CD4-positive, alpha-beta T cell (primary cell): ENCODE results near the gene HRNR. TPM values are rescaled to one million over a fixed set of nuclear protein-coding genes. Genes with fewer than 3 reads are reported as not detected.
A peak's percentile ranks its signal among the peaks of the same experiment; 100 is the strongest.

Experiments used
- ATAC-seq: fragments of 200-7000 bp; cut with Tn5 transposase; one replicate; pipeline ENCODE4 v1.10.0; 2022; ENCODE audit warnings: mild to moderate bottlenecking; ENCODE audit not compliant: poor library complexity
- CTCF ChIA-PET: fragments of 350-600 bp; sonication (Branson Sonifier 250); formaldehyde crosslinking; loops from one replicate; lab custom pipeline; 2021; ENCODE audit warnings: antibody characterized with exemption, inconsistent platforms; lab: Charles Lee
- POLR2A ChIA-PET: fragments of 350-600 bp; sonication (Branson Sonifier 250); formaldehyde crosslinking; loops from one replicate; lab custom pipeline; 2021; ENCODE audit warnings: antibody characterized with exemption, inconsistent platforms; lab: Charles Lee
- DNase-seq, 14 experiments: peaks; one replicate each; pipeline ENCODE4 v3.0.0-alpha.2; 2013 to 2020; ENCODE audit warnings: mixed read lengths in 2 of 14
- H3K27ac ChIP-seq, 2 donors: one replicate each; pipeline versions ENCODE4 v1.5.1 to v1.7.0; 2013; ENCODE audit warnings: low read length in 2 of 2, low read depth in 1 of 2, mild to moderate bottlenecking in 1 of 2
- H3K27me3 ChIP-seq, 2 experiments: 1 replicate in 1 of 2; 2 replicates in 1 of 2; pipeline versions ENCODE4 v1.6.1 to v1.7.0; 2013; ENCODE audit warnings: low read length in 2 of 2, control low read depth in 1 of 2, mild to moderate bottlenecking in 1 of 2, moderate library complexity in 1 of 2; ENCODE audit not compliant: insufficient read depth in 2 of 2, control insufficient read depth in 1 of 2
- H3K36me3 ChIP-seq: one replicate; pipeline ENCODE4 v1.6.1; 2013; ENCODE audit warnings: low read length, control low read depth; ENCODE audit not compliant: insufficient read depth
- H3K4me1 ChIP-seq: one replicate; pipeline ENCODE4 v1.6.1; 2013; ENCODE audit warnings: low read length, control low read depth; ENCODE audit not compliant: insufficient read depth
- H3K4me3 ChIP-seq: one replicate; pipeline ENCODE4 v1.5.1; 2013; ENCODE audit warnings: mild to moderate bottlenecking, low read length, moderate library complexity
- H3K9me3 ChIP-seq, 2 experiments: 1 replicate in 1 of 2; 2 replicates in 1 of 2; pipeline versions ENCODE4 v1.6.1 to v1.7.0; 2013; ENCODE audit warnings: low read length in 2 of 2, mild to moderate bottlenecking in 2 of 2, control low read depth in 1 of 2, moderate library complexity in 1 of 2; ENCODE audit not compliant: control insufficient read depth in 1 of 2, insufficient read depth in 1 of 2
- H3K27ac Mint-ChIP-seq: one replicate; pipeline ENCODE4 v1.8.0; 2020; ENCODE audit warnings: mixed read lengths
- H3K27me3 Mint-ChIP-seq: one replicate; pipeline ENCODE4 v1.8.0; 2021; ENCODE audit warnings: mixed read lengths
- H3K36me3 Mint-ChIP-seq: one replicate; pipeline ENCODE4 v1.8.0; 2021; ENCODE audit warnings: low read depth, mixed read lengths
- H3K4me1 Mint-ChIP-seq: one replicate; pipeline ENCODE4 v1.8.0; 2021; ENCODE audit warnings: low read depth, mixed read lengths
- H3K4me3 Mint-ChIP-seq: one replicate; pipeline ENCODE4 v1.8.0; 2020; ENCODE audit warnings: mild to moderate bottlenecking, mixed read lengths
- H3K9me3 Mint-ChIP-seq: one replicate; pipeline ENCODE4 v1.8.0; 2020; ENCODE audit warnings: mixed read lengths
- intact Hi-C, 2 experiments: fragments of 100-400 bp; cut with DNase I in 1 of 2; cut with micrococcal nuclease in 1 of 2; formaldehyde crosslinking; loops; one replicate each; pipeline versions ENCODE4 v1.15.1 to v1.9.0; 2023 to 2025; cut with DNase I, micrococcal nuclease
- total RNA-seq, 174 experiments: library from RNA in 2 of 174; stranded (reverse) in 2 of 174; gene quantifications; one replicate each; pipeline ENCODE4 v1.2.3 and lab custom pipeline; 2021 to 2026
- TF ChIP-seq, protein P1 (sequence below): fragments of 200-600 bp; IDR thresholded peaks from one replicate; pipeline ENCODE4 v1.8.0; 2022; ENCODE audit warnings: antibody characterized with exemption, mild to moderate bottlenecking

The HRNR gene
- total RNA-seq, 2 experiments from 2014 or later: not detected

DNA sequence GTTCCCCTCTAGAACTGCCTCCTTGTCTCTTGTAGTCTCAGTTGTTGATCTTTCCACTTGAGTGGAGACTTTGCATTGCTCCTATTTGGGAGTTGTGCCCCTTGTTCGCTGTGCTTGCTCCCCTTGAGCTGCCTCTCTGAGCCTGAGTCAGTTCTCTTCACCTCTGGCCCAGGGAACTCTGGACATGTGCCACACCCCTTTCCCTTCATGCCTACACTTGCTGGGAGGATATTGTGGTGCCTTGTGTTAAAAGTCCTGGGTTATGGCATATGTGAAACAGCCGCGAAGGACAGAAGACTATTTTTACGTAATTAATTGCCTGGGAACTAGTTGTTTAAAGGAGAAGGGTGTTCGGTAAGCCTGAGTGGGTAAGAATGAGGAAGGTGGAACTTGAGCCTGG is 32.7 kb downstream of the HRNR start:
- Histone ChIP-seq H3K27ac (no peak overlapping the region), H3K9me3 (no peaks in the 10 kb centered on the region), H3K4me1 (peaks cover 10% of the 10 kb centered on the region), H3K36me3 (no peaks in the 10 kb centered on the region), H3K27me3 (peaks cover 3 to 4% of the 10 kb centered on the region in 2 experiments), H3K4me3 (no peak overlapping the region)
- Mint-ChIP-seq H3K27ac (no peak overlapping the region), H3K9me3 (no peaks in the 10 kb centered on the region), H3K4me3 (no peak overlapping the region), H3K27me3 (no peaks in the 10 kb centered on the region), H3K36me3 (no peaks in the 10 kb centered on the region), H3K4me1 (peaks cover 5% of the 10 kb centered on the region)
- no peak for DNase-seq
- no peak for ATAC-seq
- intact Hi-C loops: no loop called here
- ChIA-PET CTCF (interaction anchor here (0.6 to 1.2 kb wide), 2 partner anchors 267 to 740 kb away, joined by 3 to 4 read pairs; no protein-coding TSS in a partner anchor), POLR2A (interaction anchor here (1.1 kb wide), 1 partner anchor 8 kb away, joined by 3 read pairs; no protein-coding TSS in a partner anchor)
- TF ChIP-seq, protein P1, sequence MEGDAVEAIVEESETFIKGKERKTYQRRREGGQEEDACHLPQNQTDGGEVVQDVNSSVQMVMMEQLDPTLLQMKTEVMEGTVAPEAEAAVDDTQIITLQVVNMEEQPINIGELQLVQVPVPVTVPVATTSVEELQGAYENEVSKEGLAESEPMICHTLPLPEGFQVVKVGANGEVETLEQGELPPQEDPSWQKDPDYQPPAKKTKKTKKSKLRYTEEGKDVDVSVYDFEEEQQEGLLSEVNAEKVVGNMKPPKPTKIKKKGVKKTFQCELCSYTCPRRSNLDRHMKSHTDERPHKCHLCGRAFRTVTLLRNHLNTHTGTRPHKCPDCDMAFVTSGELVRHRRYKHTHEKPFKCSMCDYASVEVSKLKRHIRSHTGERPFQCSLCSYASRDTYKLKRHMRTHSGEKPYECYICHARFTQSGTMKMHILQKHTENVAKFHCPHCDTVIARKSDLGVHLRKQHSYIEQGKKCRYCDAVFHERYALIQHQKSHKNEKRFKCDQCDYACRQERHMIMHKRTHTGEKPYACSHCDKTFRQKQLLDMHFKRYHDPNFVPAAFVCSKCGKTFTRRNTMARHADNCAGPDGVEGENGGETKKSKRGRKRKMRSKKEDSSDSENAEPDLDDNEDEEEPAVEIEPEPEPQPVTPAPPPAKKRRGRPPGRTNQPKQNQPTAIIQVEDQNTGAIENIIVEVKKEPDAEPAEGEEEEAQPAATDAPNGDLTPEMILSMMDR: no peak

DNA sequence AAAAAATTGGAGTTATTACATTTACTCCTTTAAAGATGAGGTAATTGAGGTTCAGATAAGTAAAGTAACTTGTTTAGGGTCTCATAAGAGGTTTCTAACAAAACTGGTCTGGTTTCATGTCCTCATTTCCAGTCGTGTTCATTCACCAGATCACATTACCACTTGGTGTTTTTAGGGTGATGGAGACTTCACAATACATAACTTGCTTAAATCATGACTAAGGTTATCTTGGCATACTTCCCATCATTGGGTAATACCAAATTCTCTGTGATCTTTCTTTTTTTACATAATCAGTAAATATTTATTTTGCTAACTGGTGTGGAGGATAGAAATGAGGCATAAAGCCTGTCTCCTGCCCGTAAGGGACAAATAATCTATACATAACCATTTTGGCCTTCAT is 33.4 kb downstream of the HRNR start:
- CTCF ChIA-PET: interaction anchor here (1.2 kb wide), 1 partner anchor 268 kb away, joined by 4 read pairs; no protein-coding TSS in a partner anchor
- Mint-ChIP-seq H3K36me3 (no peaks in the 10 kb centered on the region), H3K4me3 (no peak overlapping the region), H3K27me3 (peaks cover 1% of the 10 kb centered on the region), H3K9me3 (no peaks in the 10 kb centered on the region), H3K4me1 (peaks cover 6% of the 10 kb centered on the region), H3K27ac (no peak overlapping the region)
- POLR2A ChIA-PET: interaction anchor here (1.1 kb wide), 1 partner anchor 8 kb away, joined by 3 read pairs; no protein-coding TSS in a partner anchor
- TF ChIP-seq, protein P1: no peak
- DNase-seq (no peak), ATAC-seq (no peak)
- H3K27me3 ChIP-seq: peaks cover 3 to 4% of the 10 kb centered on the region in 2 experiments
- no peak overlapping the region for H3K4me3 ChIP-seq
- intact Hi-C loops: loop anchor here in 1 of 2 experiments (1.0 kb wide), 1 partner anchor 268 kb away; no protein-coding TSS in a partner anchor
- H3K27ac ChIP-seq: no peak overlapping the region
- H3K36me3 ChIP-seq: no peaks in the 10 kb centered on the region
- H3K4me1 ChIP-seq: peaks cover 10% of the 10 kb centered on the region
- H3K9me3 ChIP-seq: no peaks in the 10 kb centered on the region

DNA sequence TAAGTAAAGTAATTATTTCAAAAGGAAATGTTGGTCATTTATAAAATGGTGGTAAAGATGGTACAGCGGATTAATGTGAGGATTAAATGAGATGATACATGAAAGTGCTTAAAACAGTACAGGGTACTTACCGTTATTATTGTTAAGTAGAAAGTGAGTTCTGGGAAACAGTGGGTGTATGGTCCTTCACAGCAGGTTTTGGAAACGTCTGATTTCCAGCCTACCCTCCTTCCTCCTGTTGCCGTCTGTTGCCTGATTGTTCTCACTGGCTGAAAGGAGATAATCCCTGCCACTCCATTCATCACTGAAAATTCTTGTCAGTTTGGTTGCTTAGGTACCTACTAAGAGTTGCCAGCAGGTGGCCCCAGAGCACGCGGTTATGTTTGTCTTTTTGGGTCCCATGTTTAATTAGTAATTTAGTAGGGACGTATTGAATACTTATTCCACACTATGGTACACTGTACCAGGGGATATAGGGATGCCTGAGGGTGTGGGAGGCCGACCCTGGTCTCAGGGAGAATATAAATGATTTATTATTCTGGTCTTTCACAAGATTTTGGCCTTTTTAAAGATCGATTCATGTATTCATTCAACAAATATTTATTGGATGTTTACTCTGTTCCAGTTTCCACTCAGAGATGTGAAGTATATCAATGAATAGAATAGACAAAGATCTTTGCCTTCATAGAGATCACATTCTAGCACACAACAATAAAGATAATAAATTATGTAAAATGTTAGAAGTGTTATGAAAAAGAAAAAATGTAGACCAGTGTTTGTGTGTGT is 34.1 kb downstream of the HRNR start:
- H3K27ac ChIP-seq: no peak overlapping the region
- no peaks in the 10 kb centered on the region for H3K9me3 ChIP-seq
- TF ChIP-seq, protein P1: peak; percentile 83
- H3K27ac Mint-ChIP-seq: no peak overlapping the region
- intact Hi-C loops: loop anchor here (1.0 to 10.0 kb wide), 5 partner anchors 157 to 268 kb away; no protein-coding TSS in a partner anchor
- H3K4me3 Mint-ChIP-seq: peak overlapping the region; percentile 72
- H3K4me1 Mint-ChIP-seq: peaks cover 10% of the 10 kb centered on the region
- DNase-seq: peak; percentile 37 to 84 (median 58)
- peaks cover 9% of the 10 kb centered on the region for H3K27me3 Mint-ChIP-seq
- no peaks in the 10 kb centered on the region for H3K36me3 ChIP-seq
- H3K9me3 Mint-ChIP-seq: no peaks in the 10 kb centered on the region
- CTCF ChIA-PET: interaction anchor here (0.9 to 3.3 kb wide), 7 partner anchors 10 to 269 kb away, joined by 3 to 47 read pairs (median 5); no protein-coding TSS in a partner anchor
- peak; percentile 71 for ATAC-seq
- peaks cover 14% of the 10 kb centered on the region for H3K4me1 ChIP-seq
- peak overlapping the region; percentile 68 for H3K4me3 ChIP-seq
- H3K36me3 Mint-ChIP-seq: no peaks in the 10 kb centered on the region
- peaks cover 3 to 8% of the 10 kb centered on the region in 2 experiments for H3K27me3 ChIP-seq
- POLR2A ChIA-PET: interaction anchor here (0.6 to 1.5 kb wide), 2 partner anchors 269 to 271 kb away, joined by 3 to 24 read pairs; no protein-coding TSS in a partner anchor
